ENCODE results near the gene STK39. TPM values are rescaled to one million over a fixed set of nuclear protein-coding genes. Genes with fewer than 3 reads are reported as not detected.

STK39 gene
- polyA plus RNA-seq, 1 donor (not counting 4 experiments of a cell fraction or from before 2014, with no cell fraction given) = 20.7 TPM

GRCh38 chr2:167914969-167915368 is 332.4 kb downstream of the STK39 start:
- dilution Hi-C loops (cut with MboI; ENCODE audit: extremely low pct_ligation_motif_present, low sequenced_read_pairs) = no loop called here
- H3K4me1 ChIP-seq (ENCODE audit: control insufficient read depth, extremely low read depth, insufficient read depth, low read length) = no peaks in the 10 kb centered on the region
- H3K27me3 ChIP-seq (ENCODE audit: control insufficient read depth, extremely low read depth, insufficient read depth, low read length) = no peaks in the 10 kb centered on the region
- no peaks in the 10 kb centered on the region for H3K9me1 ChIP-seq (ENCODE audit: control insufficient read depth, extremely low read depth, insufficient read depth, low read length)
- no peak overlapping the region for H3K9ac ChIP-seq (ENCODE audit: control insufficient read depth, extremely low read depth, insufficient read depth, low read length)
- no peak overlapping the region for H3K4me3 ChIP-seq (ENCODE audit: control insufficient read depth in 2 of 3, extremely low read depth in 1 of 3, insufficient read depth in 2 of 3, low read depth in 1 of 3, low read length in 3 of 3)
- no peaks in the 10 kb centered on the region for H4K20me1 ChIP-seq (ENCODE audit: control insufficient read depth, extremely low read depth, insufficient read depth, low read length)
- no peak overlapping the region for H3K4me2 ChIP-seq (ENCODE audit: control insufficient read depth, extremely low read depth, insufficient read depth, low read depth, low read length)
- no peak for DNase-seq (ENCODE audit: low read depth, low spot score)
- no peak for TF ChIP-seq EZH2 (IDR thresholded peaks at IDR 0.05; ENCODE audit: low read length)
- TF ChIP-seq CTCF (optimal IDR thresholded peaks at IDR 0.05 in 1 of 3, IDR thresholded peaks at IDR 0.05 in 1 of 3, conservative IDR thresholded peaks at IDR 0.05 in 1 of 3; ENCODE audit: extremely low read depth in 1 of 3, insufficient read depth in 2 of 3, low read length in 3 of 3) = no peak
- H3K9me3 ChIP-seq (ENCODE audit: control insufficient read depth, low read depth, low read length) = no peaks in the 10 kb centered on the region
- no peak for FAIRE-seq
- H3K79me2 ChIP-seq (ENCODE audit: control insufficient read depth, insufficient read depth, low read length) = no peaks in the 10 kb centered on the region
- no peak overlapping the region for H2AFZ ChIP-seq (ENCODE audit: control insufficient read depth, low read length)
- H3K27ac ChIP-seq (ENCODE audit: control insufficient read depth, insufficient read depth, low read length) = no peak overlapping the region
- no peaks in the 10 kb centered on the region for H3K36me3 ChIP-seq (ENCODE audit: control insufficient read depth in 2 of 2, extremely low read depth in 1 of 2, insufficient read depth in 2 of 2, low read length in 2 of 2)

GRCh38 chr2:167908786-167909185 is 338.6 kb downstream of the STK39 start:
- FAIRE-seq = no peak

More at GRCh38 chr2:167908786-167909185, 338.6 kb downstream of the STK39 start:
- Histone ChIP-seq H3K79me2 (ENCODE audit: control insufficient read depth, insufficient read depth, low read length) (no peaks in the 10 kb centered on the region), H2AFZ (ENCODE audit: control insufficient read depth, low read length) (no peak overlapping the region), H3K27ac (ENCODE audit: control insufficient read depth, insufficient read depth, low read length) (no peak overlapping the region), H3K36me3 (ENCODE audit: control insufficient read depth in 2 of 2, extremely low read depth in 1 of 2, insufficient read depth in 2 of 2, low read length in 2 of 2) (no peaks in the 10 kb centered on the region), H3K27me3 (ENCODE audit: control insufficient read depth, extremely low read depth, insufficient read depth, low read length) (no peaks in the 10 kb centered on the region), H3K9me1 (ENCODE audit: control insufficient read depth, extremely low read depth, insufficient read depth, low read length) (no peaks in the 10 kb centered on the region), H3K9me3 (ENCODE audit: control insufficient read depth, low read depth, low read length) (no peaks in the 10 kb centered on the region), H4K20me1 (ENCODE audit: control insufficient read depth, extremely low read depth, insufficient read depth, low read length) (no peaks in the 10 kb centered on the region), H3K4me1 (ENCODE audit: control insufficient read depth, extremely low read depth, insufficient read depth, low read length) (no peaks in the 10 kb centered on the region), H3K9ac (ENCODE audit: control insufficient read depth, extremely low read depth, insufficient read depth, low read length) (no peak overlapping the region), H3K4me2 (ENCODE audit: control insufficient read depth, extremely low read depth, insufficient read depth, low read depth, low read length) (no peak overlapping the region), H3K4me3 (ENCODE audit: control insufficient read depth in 2 of 3, extremely low read depth in 1 of 3, insufficient read depth in 2 of 3, low read depth in 1 of 3, low read length in 3 of 3) (no peak overlapping the region)
- no peak for DNase-seq (ENCODE audit: low read depth, low spot score)
- dilution Hi-C loops (cut with MboI; ENCODE audit: extremely low pct_ligation_motif_present, low sequenced_read_pairs) = no loop called here
- no peak for TF ChIP-seq CTCF (optimal IDR thresholded peaks at IDR 0.05 in 1 of 3, IDR thresholded peaks at IDR 0.05 in 1 of 3, conservative IDR thresholded peaks at IDR 0.05 in 1 of 3; ENCODE audit: extremely low read depth in 1 of 3, insufficient read depth in 2 of 3, low read length in 3 of 3)
- TF ChIP-seq EZH2 (IDR thresholded peaks at IDR 0.05; ENCODE audit: low read length) = no peak
